DMS53 (cell line): ENCODE data around the gene CFAP100.

Experiments
- DNase-seq: peaks from one replicate; lab custom pipeline; 2025; lab: John Stamatoyannopoulos, UW

CFAP100 gene

DNA sequence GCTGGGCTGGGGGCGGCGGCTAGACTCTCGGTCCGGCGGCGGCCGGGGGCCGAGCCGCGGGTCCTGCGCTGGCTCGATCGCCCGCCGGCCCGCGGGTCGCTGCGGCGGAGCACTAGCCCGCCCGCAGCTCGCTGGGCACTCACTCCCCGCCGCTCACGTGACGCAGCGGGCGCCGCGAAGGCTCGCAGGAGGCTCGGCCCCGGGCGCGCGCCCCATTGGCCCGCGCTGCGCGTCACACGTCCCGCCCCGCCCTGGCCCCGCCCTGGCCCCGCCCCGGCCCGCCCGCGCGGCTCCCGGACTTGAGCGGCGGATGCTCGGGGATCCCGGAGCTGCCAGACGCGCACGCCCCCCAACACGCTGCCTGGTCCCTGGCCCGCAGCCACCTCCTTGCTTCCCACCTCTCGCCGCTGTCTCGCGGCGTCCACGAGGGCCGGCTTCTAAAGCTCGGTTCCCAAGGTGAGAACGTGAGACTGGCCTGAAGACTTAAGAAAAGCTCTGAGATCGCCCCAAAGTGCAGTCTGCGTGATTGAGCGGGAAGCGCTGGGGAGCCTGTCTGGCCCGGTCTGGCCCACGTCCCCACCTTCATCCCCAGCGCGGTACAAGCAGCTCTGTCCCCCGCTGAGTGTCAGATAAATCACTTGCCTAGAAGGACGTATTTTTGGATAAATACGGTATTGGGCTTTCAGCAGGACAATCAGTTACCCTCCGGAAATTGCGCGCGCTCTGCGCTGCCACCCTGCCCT is 37.2 kb upstream of the CFAP100 start, which contains the start of gene KLF15:
Gene KLF15 (minus strand): TSS at position 114 of the 743 bp plus-strand sequence. CDS start 4,486 bp downstream, outside the sequence.
- peak; percentile 94 for DNase-seq

GRCh38 chr3:126358038-126358815 is 36.5 kb upstream of the CFAP100 start:
- peak; percentile 79 for DNase-seq

GRCh38 chr3:126358816-126359181 is 35.9 kb upstream of the CFAP100 start:
- DNase-seq: no peak

- no peak for DNase-seq
Measured at GRCh38 chr3:126360046-126360713, 34.5 kb upstream of the CFAP100 start.

DNA sequence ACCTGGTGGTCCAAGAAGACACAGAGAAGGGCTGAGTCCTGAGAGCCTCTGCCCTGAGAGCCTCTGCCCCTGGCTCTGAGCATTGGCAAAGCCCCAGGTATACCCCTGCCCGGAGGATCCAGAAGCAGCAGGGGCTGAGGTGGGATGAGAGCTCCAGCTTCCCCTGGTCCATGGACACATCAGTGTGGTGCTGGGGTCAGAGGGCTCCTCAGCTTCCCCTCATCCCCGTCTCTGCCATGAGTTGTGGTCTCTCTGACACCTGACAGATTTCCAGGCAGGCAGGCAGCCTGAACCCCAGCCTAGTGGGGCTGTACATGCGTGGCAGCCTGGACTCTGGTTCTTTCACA is 34.0 kb upstream of the CFAP100 start:
- DNase-seq: no peak

DNA sequence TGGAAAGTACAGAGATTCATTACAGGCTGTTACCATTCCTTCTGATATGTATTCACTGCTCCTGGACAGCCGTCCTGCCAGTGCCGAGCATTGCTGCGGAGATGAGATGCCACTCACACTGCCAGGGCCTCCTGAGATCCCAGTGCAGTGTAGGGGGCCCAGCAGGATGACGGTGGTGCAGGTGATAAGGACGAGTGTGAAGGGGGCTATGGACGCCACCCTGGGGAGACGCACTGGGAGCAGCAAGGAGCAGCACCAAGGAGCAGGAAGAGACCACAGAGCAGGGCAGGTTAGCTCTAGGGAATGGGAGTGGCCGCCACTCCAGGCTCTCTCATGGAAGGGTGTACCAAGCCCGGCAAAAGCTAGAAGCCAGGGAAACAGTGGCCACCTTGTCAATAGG is 33.5 kb upstream of the CFAP100 start:
- DNase-seq: no peak

GRCh38 chr3:126364130-126364695 is 30.5 kb upstream of the CFAP100 start:
- DNase-seq: no peak

GRCh38 chr3:126364731-126365301 is 29.9 kb upstream of the CFAP100 start:
- DNase-seq: no peak

GRCh38 chr3:126365351-126366277 is 29.1 kb upstream of the CFAP100 start:
- DNase-seq: no peak

DNA sequence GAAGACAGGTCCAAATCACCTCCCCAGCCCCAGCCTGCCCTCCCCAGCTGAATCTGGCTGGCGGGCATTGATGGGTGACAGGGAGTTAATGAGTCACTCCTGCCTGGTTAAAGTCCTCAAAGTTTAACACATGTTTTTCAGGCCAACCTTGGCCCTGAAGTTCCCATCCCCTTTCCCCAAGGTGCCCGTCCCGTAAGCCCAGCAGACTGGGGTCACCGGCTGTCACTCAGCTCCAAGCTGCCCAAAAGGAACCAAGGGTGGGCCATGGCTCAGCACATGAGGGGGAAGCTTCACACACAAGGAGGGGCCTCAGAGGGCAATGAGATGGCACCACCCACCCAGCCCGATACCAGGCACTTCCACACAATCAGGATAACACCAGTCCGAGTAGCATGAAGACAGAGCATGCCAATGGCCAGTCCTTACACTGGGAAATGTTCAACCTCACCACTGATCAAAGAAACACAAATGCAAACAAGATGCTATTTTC is 27.3 kb upstream of the CFAP100 start:
- no peak for DNase-seq

DNA sequence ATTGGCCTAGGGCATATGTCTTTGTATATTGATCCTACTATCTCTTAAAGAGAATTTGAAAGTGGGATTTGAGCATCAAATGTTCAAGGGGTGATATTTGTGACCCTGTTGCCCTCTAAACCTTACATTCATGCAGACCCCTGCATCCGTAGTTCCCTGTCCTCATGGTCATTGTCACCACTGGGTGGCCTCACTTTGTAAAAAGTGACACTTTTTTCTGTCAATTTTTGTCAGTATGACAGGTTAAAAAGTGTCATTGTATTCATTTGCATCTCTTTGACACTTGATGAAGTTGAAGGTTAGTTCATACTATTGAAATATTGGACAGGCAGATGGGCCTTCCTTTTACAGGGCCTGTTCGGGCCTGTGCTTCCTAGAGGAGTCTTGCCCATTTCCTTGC is 25.2 kb upstream of the CFAP100 start:
- no peak for DNase-seq

DNA sequence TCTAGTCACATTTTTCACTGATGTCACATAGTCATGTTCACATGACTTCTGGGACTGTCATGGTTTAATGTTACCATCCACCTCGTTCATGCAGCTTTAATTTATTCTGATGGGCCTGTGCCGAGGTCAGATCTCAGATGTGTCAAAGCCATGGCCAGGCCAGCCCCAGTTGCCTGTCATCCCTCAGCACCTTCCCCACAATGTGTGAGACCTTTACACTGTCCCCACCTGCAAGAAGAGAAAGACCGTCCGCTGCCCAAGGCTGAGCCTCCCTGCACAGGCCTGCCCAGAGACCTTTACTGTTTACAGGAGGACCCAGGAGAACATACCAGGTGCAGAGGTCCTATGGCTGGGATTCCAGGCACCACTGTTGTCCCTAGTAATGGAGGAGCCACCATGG is 24.7 kb upstream of the CFAP100 start:
- DNase-seq: no peak

DNA sequence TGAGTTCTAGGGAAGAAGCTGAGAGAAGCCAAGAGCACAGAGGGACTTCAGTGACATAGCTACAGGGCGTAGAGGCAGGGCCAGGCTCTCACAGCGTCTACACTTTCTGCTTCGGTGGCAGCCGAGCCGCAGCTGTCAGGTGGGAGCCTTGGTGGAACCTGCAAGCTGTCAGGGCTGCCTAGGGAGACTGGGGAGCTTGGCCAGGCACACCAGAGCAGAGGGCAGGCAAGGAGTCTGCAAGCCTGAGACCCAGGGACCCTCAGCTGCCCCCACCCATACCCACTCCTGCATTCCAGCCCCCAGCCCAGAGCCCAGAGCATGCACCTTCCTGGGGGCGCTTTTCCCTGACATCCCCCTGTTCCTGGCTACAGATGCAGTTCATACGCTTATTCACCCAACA is 24.1 kb upstream of the CFAP100 start:
- DNase-seq: no peak

DNA sequence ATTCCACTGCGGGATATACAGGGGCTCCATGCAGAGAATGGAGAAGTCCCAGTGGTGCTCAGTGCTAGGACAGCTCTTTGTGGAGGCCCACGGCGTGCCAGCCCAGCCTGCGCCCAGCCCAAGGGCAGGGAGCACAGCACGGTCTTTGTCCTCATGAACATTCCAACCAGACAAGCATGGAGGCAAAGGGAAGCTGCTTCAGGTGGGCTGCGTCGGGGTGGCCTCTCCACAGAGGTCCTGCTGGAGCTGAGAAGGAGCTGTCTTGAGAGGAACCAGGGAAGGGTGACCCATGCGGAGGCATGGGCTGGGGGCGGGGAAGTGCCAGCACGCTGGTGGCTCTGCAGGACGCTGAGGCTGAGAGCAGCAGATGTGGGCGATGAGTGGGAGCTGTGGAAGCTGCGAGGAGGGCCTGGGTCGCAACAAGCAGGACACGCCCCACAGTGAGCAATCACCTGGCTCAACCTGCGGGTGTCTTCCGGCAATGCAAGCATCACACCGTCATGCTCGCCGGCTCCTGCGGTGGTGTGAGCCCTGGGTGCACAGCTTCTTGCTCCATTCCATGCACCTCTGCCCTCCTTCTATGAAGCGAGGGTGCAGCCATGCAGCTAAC is 23.5 kb upstream of the CFAP100 start:
- no peak for DNase-seq

GRCh38 chr3:126372413-126373145 is 22.1 kb upstream of the CFAP100 start:
- DNase-seq: no peak

DNA sequence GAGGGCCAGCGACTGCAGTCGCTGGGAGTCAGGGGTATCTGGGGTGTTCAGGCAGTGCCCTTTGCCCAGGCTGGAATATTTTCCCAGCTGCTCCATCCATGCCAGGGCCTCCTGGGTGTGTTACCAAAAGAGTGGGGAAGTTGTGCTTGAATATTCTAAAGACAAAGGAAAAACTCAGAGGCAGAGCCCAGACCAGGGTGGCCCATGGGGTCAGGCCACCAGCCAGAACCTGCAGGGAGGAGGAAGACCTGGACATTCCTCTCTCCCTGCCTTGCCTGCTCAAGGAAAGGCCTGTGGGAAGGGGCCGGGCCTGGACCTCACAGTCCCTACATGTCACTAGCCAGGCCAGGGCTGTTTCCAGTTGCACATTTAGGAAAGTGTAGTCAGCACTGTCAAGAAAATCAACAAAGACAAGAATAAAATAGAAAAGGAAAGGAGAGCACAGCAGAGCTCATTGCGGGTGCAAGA is 21.5 kb upstream of the CFAP100 start:
- no peak for DNase-seq

DNA sequence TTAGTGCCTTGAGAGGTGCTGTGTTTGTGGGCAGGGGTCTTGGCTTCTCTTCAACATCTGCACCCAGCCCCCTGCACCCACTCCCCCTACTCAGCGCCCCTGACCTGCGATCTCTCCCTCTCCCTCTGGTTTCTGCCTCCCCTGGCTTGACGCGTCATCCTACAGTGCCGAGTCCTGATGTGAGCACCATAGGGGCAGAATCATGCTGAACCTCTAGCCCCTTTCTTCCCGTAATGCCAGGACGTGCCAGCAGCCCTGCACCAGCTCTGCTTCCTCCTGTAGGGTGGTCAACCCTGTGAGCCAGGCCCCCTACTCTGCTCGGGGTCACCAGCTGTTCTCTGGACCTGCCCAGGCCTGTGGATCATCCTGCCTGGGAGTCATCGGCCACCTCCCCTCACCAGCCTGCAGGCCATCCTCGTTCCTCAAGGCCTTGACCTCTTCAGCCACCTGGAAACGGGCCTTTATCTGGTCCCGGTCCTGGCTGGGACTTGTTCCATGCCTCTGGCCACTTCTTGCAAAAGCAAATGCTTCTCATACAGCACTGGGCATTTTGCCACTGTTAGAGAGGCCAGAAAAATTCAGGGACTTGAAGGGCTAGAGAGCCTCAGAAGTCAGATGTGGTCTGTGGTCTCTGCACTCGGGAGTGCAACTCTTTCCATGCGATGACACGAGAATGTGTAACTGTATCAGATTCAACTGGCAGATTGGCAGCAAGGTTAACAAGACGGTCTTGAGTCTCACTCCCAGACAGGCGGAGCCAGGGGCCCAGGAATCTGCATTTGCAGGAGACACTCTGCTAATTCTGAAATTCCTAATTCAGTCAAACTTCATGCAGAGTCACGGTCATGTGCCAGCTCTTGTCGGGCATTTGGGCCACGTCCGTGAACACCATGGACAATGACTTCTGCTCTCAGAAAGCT is 20.8 kb upstream of the CFAP100 start:
- no peak for DNase-seq

DNA sequence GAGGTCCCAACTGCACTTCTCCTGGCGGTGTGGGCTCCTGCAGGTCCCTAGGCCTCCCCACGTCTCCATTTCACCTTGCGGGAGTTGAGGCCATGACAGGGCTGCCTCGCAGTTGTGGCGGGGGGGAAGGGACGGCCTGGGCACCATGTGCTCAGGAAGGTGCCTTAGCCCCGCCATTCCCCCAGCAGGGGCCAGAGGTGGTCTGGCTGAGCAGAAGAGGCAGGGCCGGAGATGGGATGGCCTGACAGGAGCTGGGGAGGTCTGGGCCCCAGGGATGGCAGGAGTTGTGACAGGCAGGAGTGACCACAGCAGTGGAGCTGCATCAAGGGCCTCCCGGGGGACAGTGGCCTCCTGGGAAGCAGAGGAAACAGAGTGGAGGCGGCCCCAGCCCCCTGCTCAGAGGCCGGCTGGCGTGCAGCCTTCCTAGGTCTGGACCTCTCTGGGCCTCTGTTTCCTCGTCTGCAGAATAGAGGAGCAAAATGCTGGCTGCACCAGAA is 18.8 kb upstream of the CFAP100 start:
- no peak for DNase-seq
